Mucosa of descending colon (tissue), 3 donors: ENCODE measurements around the gene PDE6A. TPM values are rescaled to one million over a fixed set of nuclear protein-coding genes. Genes with fewer than 3 reads are reported as not detected.

Experiments
- ATAC-seq: fragments of 200-7000 bp; cut with Tn5 transposase; one replicate; pipeline ENCODE4 v1.9.1; 2020; ENCODE audit warnings: mild to moderate bottlenecking, moderate library complexity
- DNase-seq, 3 donors: peaks; one replicate each; pipeline ENCODE4 v3.0.0-alpha.2; 2020
- H3K36me3 ChIP-seq: fragments of 200-600 bp; one replicate; pipeline ENCODE4 v1.8.0; 2021; ENCODE audit warnings: low read depth, mild to moderate bottlenecking
- H3K4me1 ChIP-seq: fragments of 200-600 bp; one replicate; pipeline ENCODE4 v1.8.0; 2021; ENCODE audit warnings: low read depth, mild to moderate bottlenecking
- H3K4me3 ChIP-seq: fragments of 200-600 bp; one replicate; pipeline ENCODE4 v1.8.0; 2021; ENCODE audit warnings: mild to moderate bottlenecking
- H3K9me3 ChIP-seq: fragments of 200-600 bp; one replicate; pipeline ENCODE4 v1.8.0; 2021; ENCODE audit warnings: mild to moderate bottlenecking
- CTCF ChIP-seq: fragments of 200-600 bp; IDR thresholded peaks from one replicate; pipeline ENCODE4 v1.8.0; 2022; ENCODE audit warnings: antibody characterized with exemption, mild to moderate bottlenecking
- intact Hi-C, 2 donors: fragments of 100-400 bp; cut with DNase I in 1 of 2; cut with micrococcal nuclease in 1 of 2; formaldehyde crosslinking; loops; one replicate each; pipeline versions ENCODE4 v1.11.0 to v1.11.1; 2022; cut with DNase I, micrococcal nuclease
- total RNA-seq, 3 donors: library from RNA; stranded (reverse); fragmentation: NEBNext Ultra II Directional in 2 of 3; extraction: Animal tissue kit (Norgen Biotek cat#: 25700) in 2 of 3; gene quantifications; one replicate each; pipeline versions ENCODE4 v1.2.1 to v1.2.4, GENCODE V29; 2021 to 2023
- donor health status: DM: no; HTN: no; CAD: no; lungs with moderate emphysema.
- donor health status: DM: no; HTN: no; CAD: no.
- donor health status: DM: no; HTN: yes; CAD: no.

The PDE6A gene
- total RNA-seq, 3 donors from 2014 or later: 1.6 to 7.3 (median 3.4) TPM

- TF ChIP-seq CTCF: peak; percentile 12
- intact Hi-C loops: loop anchor here in 1 of 2 donors (5.0 kb wide), 1 partner anchor 112 kb away; the partner anchor contains the start of gene SLC26A2
- Histone ChIP-seq H3K4me1 (peaks cover 15% of the 10 kb centered on the region), H3K9me3 (no peaks in the 10 kb centered on the region), H3K4me3 (no peak overlapping the region), H3K36me3 (peaks cover 11% of the 10 kb centered on the region)
- peak in 2 of 3 donors; percentile 74 to 80 for DNase-seq
- peak; percentile 81 for ATAC-seq
Measured at GRCh38 chr5:149849966-149850910, 94.4 kb downstream of the PDE6A start.

DNA sequence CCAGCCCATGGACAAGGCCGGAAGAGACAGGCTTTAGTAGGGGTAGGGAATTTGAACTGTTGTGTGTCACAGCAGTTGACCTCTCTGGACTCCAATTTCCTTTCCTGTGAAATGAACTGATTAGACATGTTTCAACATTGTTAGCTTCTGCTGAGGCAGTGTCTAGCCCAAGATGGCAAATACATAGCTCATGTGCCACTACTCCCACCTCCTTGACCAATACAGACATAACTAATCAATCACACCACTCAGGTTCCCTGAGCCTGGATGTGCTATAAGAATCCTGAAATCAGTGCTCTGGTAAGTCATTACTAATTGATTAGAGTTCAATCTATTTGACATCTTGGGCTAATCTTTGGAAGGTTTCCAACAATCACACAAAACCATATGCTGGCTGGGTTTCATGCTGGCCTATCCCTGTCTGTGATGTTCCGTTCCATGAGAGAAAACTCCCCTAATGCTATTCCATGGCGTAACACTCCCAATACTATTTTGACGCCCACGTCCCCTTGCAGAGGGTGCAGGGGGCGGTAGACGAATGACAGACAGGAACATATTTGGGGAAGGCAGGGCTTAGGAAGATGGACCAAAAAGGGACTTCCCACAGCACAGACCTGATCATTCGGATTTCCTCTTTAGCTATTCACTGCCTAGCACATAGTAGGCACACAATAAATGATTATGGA lies 95.2 kb downstream of the PDE6A start:
- intact Hi-C loops: no loop called here
- no peak for ATAC-seq

GRCh38 chr5:149847611-149848010 lies 97.0 kb downstream of the PDE6A start:
- Histone ChIP-seq H3K9me3 (no peaks in the 10 kb centered on the region), H3K4me1 (peaks cover 8% of the 10 kb centered on the region), H3K4me3 (no peak overlapping the region), H3K36me3 (peaks cover 12% of the 10 kb centered on the region)
- no peak for TF ChIP-seq CTCF
- DNase-seq (no peak), ATAC-seq (no peak)
- intact Hi-C loops: no loop called here

More for the DNA sequence above, 95.2 kb downstream of the PDE6A start:
- H3K4me1 ChIP-seq: peaks cover 12% of the 10 kb centered on the region
- TF ChIP-seq CTCF: no peak
- H3K4me3 ChIP-seq: no peak overlapping the region
- no peak for DNase-seq
- H3K36me3 ChIP-seq: peaks cover 12% of the 10 kb centered on the region
- no peaks in the 10 kb centered on the region for H3K9me3 ChIP-seq

DNA sequence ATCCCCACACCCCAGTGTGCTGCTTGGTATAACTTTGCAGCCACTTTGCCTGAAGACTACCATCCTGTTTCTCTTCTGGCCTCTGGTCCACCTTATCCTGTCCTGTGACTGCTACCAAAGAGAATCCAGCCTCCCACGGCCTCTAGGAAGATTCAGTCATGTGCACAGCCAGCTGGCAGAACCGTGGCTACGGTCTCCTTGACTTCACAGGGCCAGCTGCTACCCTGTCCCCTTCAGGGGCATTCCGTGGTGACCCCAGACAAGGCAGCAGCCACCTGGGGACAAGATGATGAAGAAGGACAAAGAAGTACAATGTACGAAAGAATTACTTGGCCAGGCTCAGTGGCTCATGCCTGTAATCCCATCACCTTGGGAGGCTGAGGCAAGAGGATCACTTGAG lies 98.6 kb downstream of the PDE6A start:
- peaks cover 12% of the 10 kb centered on the region for H3K36me3 ChIP-seq
- H3K9me3 ChIP-seq: no peaks in the 10 kb centered on the region
- peaks cover 7% of the 10 kb centered on the region for H3K4me1 ChIP-seq
- no peak for ATAC-seq
- no peak for TF ChIP-seq CTCF
- H3K4me3 ChIP-seq: no peak overlapping the region
- no peak for DNase-seq
- intact Hi-C loops: no loop called here

DNA sequence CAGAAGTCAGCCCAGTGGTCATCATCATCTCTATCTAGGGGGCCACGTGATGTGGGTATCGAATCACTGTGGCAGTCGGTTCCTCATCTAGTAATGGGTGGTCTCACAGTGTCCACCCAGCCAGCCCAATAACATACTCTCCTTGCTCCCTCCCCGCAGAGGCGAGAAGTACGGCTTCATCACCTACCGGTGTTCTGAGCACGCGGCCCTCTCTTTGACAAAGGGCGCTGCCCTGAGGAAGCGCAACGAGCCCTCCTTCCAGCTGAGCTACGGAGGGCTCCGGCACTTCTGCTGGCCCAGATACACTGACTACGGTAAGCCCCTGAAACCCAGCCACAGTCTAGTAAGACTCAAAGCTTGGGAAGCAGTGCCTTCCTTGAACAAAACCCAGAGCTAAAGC lies 99.0 kb downstream of the PDE6A start:
- no peak for ATAC-seq
- no peak overlapping the region for H3K4me3 ChIP-seq
- H3K9me3 ChIP-seq: no peaks in the 10 kb centered on the region
- no peak for DNase-seq
- TF ChIP-seq CTCF: no peak
- peaks cover 12% of the 10 kb centered on the region for H3K36me3 ChIP-seq
- peaks cover 3% of the 10 kb centered on the region for H3K4me1 ChIP-seq
- intact Hi-C loops: no loop called here
